AG09319 (cell line): Measurements from ENCODE around the gene HRG.
"Not testable (repeated sequence)": the region's sequence is repeated elsewhere in the genome, so short reads cannot be mapped to it uniquely, and the experiment has no call there.

Experiments
- DNase-seq: peaks from one replicate; pipeline ENCODE4 v3.0.0-alpha.2; 2010; ENCODE audit warnings: low read depth; ENCODE audit errors: extremely low read depth
- TF ChIP-seq, protein P1 (sequence below): IDR thresholded peaks from 2 replicates; pipeline ENCODE4 v1.5.1; 2011; ENCODE audit warnings: low read depth, mild to moderate bottlenecking, inconsistent platforms, low read length, moderate library complexity

The HRG gene

DNA sequence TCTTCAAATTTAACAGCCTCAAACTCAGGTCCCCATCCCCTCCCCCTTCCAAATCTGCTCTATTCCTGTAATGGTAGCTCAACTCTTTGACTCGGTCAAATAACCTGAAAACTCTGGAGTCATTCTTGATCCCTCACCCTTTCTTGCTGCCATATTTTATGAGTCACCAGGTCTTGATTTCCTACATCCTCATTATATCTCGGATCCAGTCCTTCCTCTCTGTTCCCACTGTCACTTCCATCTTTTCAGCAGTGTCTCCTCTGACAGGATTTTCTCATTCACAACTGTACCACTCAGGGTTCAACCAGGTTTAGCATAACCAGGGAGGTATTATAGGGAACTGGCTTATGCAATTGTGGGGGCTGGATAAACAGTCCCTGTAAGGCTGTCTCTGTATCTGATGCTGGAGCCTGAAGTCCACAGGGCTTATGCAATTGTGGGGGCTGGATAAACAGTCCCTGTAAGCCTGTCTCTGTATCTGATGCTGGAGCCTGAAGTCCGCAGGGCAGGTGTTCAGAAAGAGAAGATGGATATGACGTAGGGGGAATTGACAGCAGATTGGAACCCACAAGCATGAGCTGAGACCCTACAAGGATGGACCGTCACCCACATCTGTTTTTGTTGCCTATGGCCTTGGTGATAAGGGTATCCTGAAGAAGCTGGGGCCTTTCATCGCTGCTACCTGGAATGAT, 34.7 kb upstream of the HRG start:
- no peak for DNase-seq
- TF ChIP-seq, protein P1, sequence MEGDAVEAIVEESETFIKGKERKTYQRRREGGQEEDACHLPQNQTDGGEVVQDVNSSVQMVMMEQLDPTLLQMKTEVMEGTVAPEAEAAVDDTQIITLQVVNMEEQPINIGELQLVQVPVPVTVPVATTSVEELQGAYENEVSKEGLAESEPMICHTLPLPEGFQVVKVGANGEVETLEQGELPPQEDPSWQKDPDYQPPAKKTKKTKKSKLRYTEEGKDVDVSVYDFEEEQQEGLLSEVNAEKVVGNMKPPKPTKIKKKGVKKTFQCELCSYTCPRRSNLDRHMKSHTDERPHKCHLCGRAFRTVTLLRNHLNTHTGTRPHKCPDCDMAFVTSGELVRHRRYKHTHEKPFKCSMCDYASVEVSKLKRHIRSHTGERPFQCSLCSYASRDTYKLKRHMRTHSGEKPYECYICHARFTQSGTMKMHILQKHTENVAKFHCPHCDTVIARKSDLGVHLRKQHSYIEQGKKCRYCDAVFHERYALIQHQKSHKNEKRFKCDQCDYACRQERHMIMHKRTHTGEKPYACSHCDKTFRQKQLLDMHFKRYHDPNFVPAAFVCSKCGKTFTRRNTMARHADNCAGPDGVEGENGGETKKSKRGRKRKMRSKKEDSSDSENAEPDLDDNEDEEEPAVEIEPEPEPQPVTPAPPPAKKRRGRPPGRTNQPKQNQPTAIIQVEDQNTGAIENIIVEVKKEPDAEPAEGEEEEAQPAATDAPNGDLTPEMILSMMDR = no peak

DNA sequence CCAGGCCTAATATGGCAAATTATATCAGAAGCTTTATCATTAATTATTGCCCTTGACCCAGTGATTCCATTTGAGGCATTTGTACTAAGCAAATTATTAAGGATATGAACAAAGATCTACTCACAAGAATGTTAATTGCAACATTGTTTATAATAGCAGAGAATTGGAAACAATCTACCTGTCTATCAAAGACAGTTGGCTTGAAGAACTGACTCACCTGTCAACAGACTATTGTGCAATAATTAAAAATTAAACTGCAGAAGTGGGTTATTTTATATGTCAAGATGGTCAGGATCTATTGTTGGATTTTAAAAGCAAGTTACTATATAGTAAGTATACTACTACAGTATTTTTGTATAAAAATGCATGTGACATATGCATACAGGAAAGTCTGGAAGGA, 32.3 kb upstream of the HRG start:
- TF ChIP-seq, protein P1 = no peak
- no peak for DNase-seq

DNA sequence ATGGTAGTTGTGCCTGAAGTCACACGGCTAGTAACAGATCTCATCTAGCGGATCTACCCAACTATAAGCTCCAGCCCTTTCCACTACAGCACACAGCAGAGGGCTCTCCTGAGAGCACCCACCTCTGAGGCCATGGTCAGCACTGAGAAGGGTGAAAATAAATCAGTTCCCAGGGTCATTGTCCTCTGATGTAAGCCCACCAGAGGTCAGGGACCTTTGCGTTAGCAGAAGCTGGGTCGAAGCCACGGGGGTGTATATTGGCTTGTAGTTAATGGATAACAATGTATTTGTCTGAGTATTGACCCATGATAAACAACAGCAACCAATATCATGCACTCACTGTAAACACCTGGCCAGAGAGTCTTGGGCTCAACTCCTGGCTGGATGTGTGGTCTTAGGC, 31.6 kb upstream of the HRG start:
- DNase-seq = not testable (repeated sequence)

DNA sequence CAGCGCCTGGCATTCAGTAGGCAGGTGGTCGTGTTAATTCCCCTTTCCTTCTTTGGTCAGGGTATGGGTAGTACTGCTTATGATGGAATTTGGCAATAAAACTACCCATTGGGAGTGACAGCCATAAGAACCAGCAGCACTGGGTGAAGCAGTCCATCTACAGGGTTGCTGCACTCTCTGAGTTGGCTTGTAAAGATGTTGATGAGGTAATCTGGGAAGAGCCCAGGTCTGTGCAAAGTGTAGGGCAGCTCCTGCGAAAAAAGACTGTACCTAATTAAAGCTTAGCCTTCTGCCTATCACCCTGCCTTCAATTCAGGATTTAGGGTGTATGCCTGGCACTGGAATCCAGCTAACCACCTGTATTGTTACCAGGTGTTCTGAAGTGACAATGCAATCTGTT, 30.3 kb upstream of the HRG start:
- TF ChIP-seq, protein P1 = no peak
- no peak for DNase-seq

DNA sequence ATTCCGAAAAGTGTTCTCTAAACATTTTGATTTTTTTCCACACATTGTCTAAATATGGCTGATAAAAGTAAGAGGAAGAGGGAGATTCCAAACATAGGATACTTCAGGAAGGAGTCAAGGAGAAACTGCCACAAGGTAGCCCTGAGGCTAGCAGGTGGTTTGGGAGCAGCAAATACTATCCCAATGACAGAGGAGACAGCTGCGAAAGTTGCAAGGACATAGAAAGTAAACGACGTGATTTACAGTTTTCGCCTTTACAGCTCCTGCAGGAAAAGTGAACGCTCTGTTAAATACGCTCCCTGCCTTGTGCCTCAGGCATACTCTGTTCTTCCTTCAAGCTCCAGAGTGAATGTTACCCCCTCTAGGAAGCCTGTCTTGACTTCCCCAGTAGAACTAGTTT, 29.3 kb upstream of the HRG start:
- TF ChIP-seq, protein P1 = no peak
- DNase-seq = no peak

DNA sequence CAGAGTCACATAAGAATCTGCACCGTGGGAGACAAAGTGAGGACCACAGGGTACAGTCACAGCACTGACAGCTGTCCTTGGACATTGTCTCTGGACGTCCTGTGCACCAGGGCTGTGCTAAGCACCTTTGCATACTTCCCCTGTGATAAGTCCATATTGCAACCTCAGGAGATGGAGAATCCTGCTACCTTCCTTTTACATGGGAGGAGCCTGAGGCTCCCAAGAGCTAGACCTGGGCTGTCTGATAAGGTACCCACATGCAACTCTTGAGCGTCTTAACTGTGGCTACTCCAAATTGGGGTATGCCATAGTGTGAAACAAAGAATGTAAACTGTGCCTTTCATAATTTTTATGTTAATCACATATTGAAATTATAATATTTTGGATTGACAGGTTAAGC, 28.1 kb upstream of the HRG start:
- no peak for DNase-seq
- TF ChIP-seq, protein P1 = no peak

DNA sequence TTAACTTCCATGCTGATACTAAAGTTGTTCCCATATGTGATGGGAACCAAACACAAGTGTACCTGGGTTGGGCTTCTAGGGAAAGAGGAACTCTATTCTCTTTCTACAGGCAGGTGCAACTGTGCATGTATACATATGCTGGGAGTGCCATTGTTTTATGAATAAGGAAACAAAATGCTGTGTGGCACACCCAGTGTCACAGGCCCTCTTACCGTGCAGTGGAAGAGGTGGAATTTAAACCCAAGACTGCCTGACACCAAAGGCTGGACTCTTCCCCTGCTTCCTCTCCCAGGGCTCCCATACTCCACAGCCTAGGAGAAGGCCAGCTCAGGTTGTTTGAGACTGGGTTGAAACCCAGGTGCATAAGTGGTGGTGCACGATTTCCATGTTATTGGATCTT, 27.6 kb upstream of the HRG start:
- no peak for DNase-seq

More for the DNA sequence above, 27.6 kb upstream of the HRG start:
- TF ChIP-seq, protein P1 = no peak
